Common myeloid progenitor, CD34-positive (primary cell): ENCODE measurements around the gene ATXN8OS.
"Not testable (repeated sequence)": the region's sequence is repeated elsewhere in the genome, so short reads cannot be mapped to it uniquely, and the experiment has no call there.

ENCODE experiments used
- CTCF ChIA-PET: fragments of 350-600 bp; sonication (Branson Sonifier 250); formaldehyde crosslinking; loops from one replicate; lab custom pipeline; 2021; ENCODE audit warnings: antibody characterized with exemption; lab: Charles Lee
- POLR2A ChIA-PET: fragments of 350-600 bp; sonication (Branson Sonifier 250); formaldehyde crosslinking; loops from one replicate; lab custom pipeline; 2021; ENCODE audit warnings: antibody characterized with exemption; lab: Charles Lee
- DNase-seq, 3 donors: peaks; one replicate each; pipeline versions ENCODE4 v3.0.0 to v3.0.0-alpha.2; 2013
- H3K27ac ChIP-seq, 2 experiments: 1 replicate in 1 of 2; 2 replicates in 1 of 2; pipeline ENCODE4 v1.7.0; 2013; ENCODE audit warnings: inconsistent platforms in 2 of 2, low read length in 2 of 2, mild to moderate bottlenecking in 2 of 2, low read depth in 1 of 2, moderate library complexity in 1 of 2; ENCODE audit not compliant: severe bottlenecking in 2 of 2, insufficient read depth in 1 of 2, poor library complexity in 1 of 2
- H3K27me3 ChIP-seq, 5 experiments: replicated peaks in 2 of 5; 1 replicate in 3 of 5; 2 replicates in 2 of 5; pipeline versions ENCODE4 v1.6.1 to v1.7.0; 2013; ENCODE audit warnings: low read length in 4 of 5, mild to moderate bottlenecking in 2 of 5, moderate library complexity in 2 of 5, inconsistent platforms in 1 of 5; ENCODE audit not compliant: insufficient read depth in 5 of 5, control insufficient read depth in 4 of 5
- H3K36me3 ChIP-seq, 4 experiments: 1 replicate in 2 of 4; 2 replicates in 2 of 4; pipeline versions ENCODE4 v1.6.1 to v1.7.0; 2013; ENCODE audit warnings: low read length in 3 of 4, control low read depth in 1 of 4, mild to moderate bottlenecking in 1 of 4; ENCODE audit not compliant: control insufficient read depth in 4 of 4, insufficient read depth in 4 of 4
- H3K4me1 ChIP-seq, 4 experiments: 1 replicate in 3 of 4; 2 replicates in 1 of 4; pipeline versions ENCODE4 v1.6.1 to v1.7.1; 2013; ENCODE audit warnings: low read length in 3 of 4, mild to moderate bottlenecking in 3 of 4, control low read depth in 1 of 4, inconsistent platforms in 1 of 4, moderate library complexity in 1 of 4; ENCODE audit not compliant: control insufficient read depth in 4 of 4, insufficient read depth in 4 of 4; ENCODE audit errors: control extremely low read depth in 1 of 4
- H3K4me3 ChIP-seq, 7 experiments: 1 replicate in 4 of 7; 2 replicates in 3 of 7; pipeline versions ENCODE4 v1.5.1 to v1.7.0; 2013; ENCODE audit warnings: mild to moderate bottlenecking in 7 of 7, low read length in 6 of 7, moderate library complexity in 6 of 7, inconsistent platforms in 2 of 7, low read depth in 2 of 7, control low read depth in 1 of 7; ENCODE audit not compliant: insufficient read depth in 4 of 7, control insufficient read depth in 1 of 7; ENCODE audit errors: extremely low read depth in 1 of 7
- H3K9me3 ChIP-seq, 5 experiments: 1 replicate in 4 of 5; 2 replicates in 1 of 5; pipeline versions ENCODE4 v1.6.1 to v1.7.1; 2013; ENCODE audit warnings: low read length in 4 of 5, mild to moderate bottlenecking in 2 of 5, inconsistent platforms in 1 of 5, low read depth in 1 of 5, moderate library complexity in 1 of 5; ENCODE audit not compliant: control insufficient read depth in 4 of 5, insufficient read depth in 2 of 5; ENCODE audit errors: control extremely low read depth in 1 of 5
- WGBS: methylation state at CpG from one replicate; pipeline ENCODE4 v1.1.5; 2013; ENCODE audit not compliant: insufficient coverage; 5-methylcytosine and 5-hydroxymethylcytosine counted together

Gene ATXN8OS

GRCh38 chr13:70107125-70107497 lies 515 bp upstream of the ATXN8OS start:
- Histone ChIP-seq H3K4me3 (peak overlapping the region in 3 of 7 experiments; percentile 37 to 59 (median 51)), H3K27me3 (peaks cover 5 to 33% (median 16%) of the 10 kb centered on the region in 5 experiments), H3K36me3 (no peaks in the 10 kb centered on the region), H3K9me3 (no peaks in the 10 kb centered on the region), H3K27ac (no peak overlapping the region), H3K4me1 (peaks cover 0 to 11% (median 5%) of the 10 kb centered on the region in 4 experiments)
- DNase-seq, result no peak
- 37% methylated on average over 9 of the region's 9 CpGs for WGBS
- ChIA-PET CTCF (interaction anchor here (1.0 kb wide), 1 partner anchor 10 kb away, joined by 3 read pairs; no protein-coding TSS in a partner anchor), POLR2A (no interaction called here)

- H3K27me3 ChIP-seq, result peaks cover 5 to 33% (median 16%) of the 10 kb centered on the region in 5 experiments
- H3K36me3 ChIP-seq, result no peaks in the 10 kb centered on the region
- peak within 1 kb of the TSS in 5 of 7 experiments; percentile 19 to 59 (median 43) for H3K4me3 ChIP-seq
- H3K9me3 ChIP-seq, result no peaks in the 10 kb centered on the region
- peaks cover 0 to 11% (median 5%) of the 10 kb centered on the region in 4 experiments for H3K4me1 ChIP-seq
- WGBS, result 69% methylated on average over 6 of the region's 18 CpGs
- POLR2A ChIA-PET, result no interaction called here
- CTCF ChIA-PET, result no interaction called here
- H3K27ac ChIP-seq, result no peak within 1 kb of the TSS
- peak in 1 of 3 donors; percentile 3 for DNase-seq
Measured at GRCh38 chr13:70108356-70109105, 905 bp downstream of the ATXN8OS start, which contains the start of gene KLHL1. KLHL1 (minus strand) TSS chr13:70108452; CDS start chr13:70107699, 753 bp downstream.

DNA sequence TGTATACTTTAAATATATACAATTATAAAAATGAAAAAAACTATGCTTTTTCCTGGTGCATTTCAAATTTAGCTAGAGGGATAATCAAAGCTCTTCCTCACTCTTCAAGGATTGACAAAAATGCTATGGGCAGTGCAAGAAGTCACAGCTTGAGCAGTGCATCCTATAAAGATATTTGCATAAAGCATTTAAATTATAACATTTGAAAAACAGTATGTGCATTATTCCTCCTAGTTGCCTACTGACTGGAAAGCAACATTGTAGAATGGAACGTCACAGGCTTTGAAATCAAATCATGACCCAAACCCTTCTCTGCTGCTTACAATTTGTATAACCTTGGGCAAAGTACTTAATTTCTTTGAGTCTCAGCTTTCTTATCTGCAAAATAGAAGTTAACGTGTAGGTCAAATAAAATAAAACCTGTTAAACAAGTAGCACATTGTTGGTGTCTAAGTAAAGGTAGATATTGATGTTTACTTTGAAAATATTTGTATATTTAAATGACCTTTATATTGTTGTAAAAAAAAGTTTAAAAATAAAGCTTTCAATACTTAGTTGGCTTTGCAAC lies 9.8 kb downstream of the ATXN8OS start:
- H3K27ac ChIP-seq, result no peak overlapping the region
- CTCF ChIA-PET, result interaction anchor here (1.4 kb wide), 1 partner anchor 10 kb away, joined by 3 read pairs; no protein-coding TSS in a partner anchor
- H3K4me3 ChIP-seq, result no peak overlapping the region
- no peaks in the 10 kb centered on the region for H3K36me3 ChIP-seq
- H3K9me3 ChIP-seq, result no peaks in the 10 kb centered on the region
- H3K27me3 ChIP-seq, result no peaks in the 10 kb centered on the region
- no peak for DNase-seq
- no peaks in the 10 kb centered on the region for H3K4me1 ChIP-seq
- no CpG with 5 or more reads among the region's 2 CpGs for WGBS
- POLR2A ChIA-PET, result no interaction called here

- 100% methylated on average over 3 of the region's 5 CpGs for WGBS
- Histone ChIP-seq H3K4me1 (no peaks in the 10 kb centered on the region), H3K27me3 (no peaks in the 10 kb centered on the region), H3K36me3 (no peaks in the 10 kb centered on the region), H3K27ac (no peak overlapping the region), H3K4me3 (no peak overlapping the region), H3K9me3 (no peaks in the 10 kb centered on the region)
- POLR2A ChIA-PET, result no interaction called here
- CTCF ChIA-PET, result no interaction called here
- DNase-seq, result no peak
Measured at GRCh38 chr13:70125693-70126092, 18.1 kb downstream of the ATXN8OS start.

DNA sequence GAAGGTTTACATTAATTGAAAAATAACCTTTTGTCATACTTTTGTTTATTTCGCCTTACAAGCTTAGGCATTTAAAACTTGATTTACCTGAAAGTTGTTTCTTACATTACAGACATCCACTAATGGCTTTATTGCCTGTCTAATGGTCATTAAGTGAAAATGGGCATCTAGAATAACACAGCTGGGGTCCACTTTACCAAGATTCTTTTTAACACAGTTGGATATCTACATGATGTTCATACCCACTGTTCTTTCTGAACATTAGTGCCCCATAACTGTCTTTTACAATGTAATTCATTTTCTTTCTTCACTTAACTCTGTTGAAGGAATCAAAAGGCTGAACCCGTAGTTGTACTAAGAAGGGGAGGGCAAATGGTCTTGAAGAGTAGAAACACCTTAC lies 20.5 kb downstream of the ATXN8OS start:
- H3K27ac ChIP-seq, result no peak overlapping the region
- H3K27me3 ChIP-seq, result no peaks in the 10 kb centered on the region
- DNase-seq, result no peak
- no peak overlapping the region for H3K4me3 ChIP-seq
- CTCF ChIA-PET, result no interaction called here
- no peaks in the 10 kb centered on the region for H3K9me3 ChIP-seq
- POLR2A ChIA-PET, result no interaction called here
- WGBS, result 100% methylated on average over 1 of the region's 2 CpGs
- no peaks in the 10 kb centered on the region for H3K4me1 ChIP-seq
- no peaks in the 10 kb centered on the region for H3K36me3 ChIP-seq

- H3K27me3 ChIP-seq, H3K4me1 ChIP-seq, H3K9me3 ChIP-seq, H3K27ac ChIP-seq, H3K4me3 ChIP-seq, DNase-seq, CTCF ChIA-PET, H3K36me3 ChIP-seq, POLR2A ChIA-PET: not testable (repeated sequence)
- 93% methylated on average over 3 of the region's 12 CpGs for WGBS
Measured at GRCh38 chr13:70142658-70143057, 35.0 kb downstream of the ATXN8OS start.

DNA sequence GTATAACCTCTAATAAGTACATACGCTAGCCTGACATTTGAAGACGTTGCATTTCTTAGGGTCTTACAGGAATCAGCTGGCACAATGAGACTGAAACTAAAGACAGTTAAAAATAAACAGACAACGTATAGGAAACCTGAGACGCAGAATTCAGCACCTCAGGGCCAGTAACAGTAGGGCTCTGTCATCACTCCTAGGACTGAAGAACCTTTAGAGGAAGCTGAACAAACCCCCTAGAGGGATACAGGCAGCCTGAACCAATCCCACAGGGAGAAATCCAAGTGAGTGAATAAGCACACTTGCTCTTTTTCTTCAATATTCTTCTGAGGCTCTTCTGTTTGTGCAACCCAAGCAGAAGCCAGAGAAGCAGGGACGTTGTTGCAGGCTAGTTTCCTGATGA lies 54.5 kb downstream of the ATXN8OS start:
- ChIA-PET CTCF (no interaction called here), POLR2A (no interaction called here)
- no peaks in the 10 kb centered on the region for H3K27me3 ChIP-seq
- no peak for DNase-seq
- H3K4me1 ChIP-seq, result no peaks in the 10 kb centered on the region
- no peaks in the 10 kb centered on the region for H3K36me3 ChIP-seq
- WGBS, result 91% methylated on average over 4 of the region's 5 CpGs
- no peaks in the 10 kb centered on the region for H3K9me3 ChIP-seq
- H3K27ac ChIP-seq, result no peak overlapping the region
- H3K4me3 ChIP-seq, result no peak overlapping the region
